KMS-11 (cell line): ENCODE data around the gene CCDC85B.

Experiments
- H2AFZ ChIP-seq: fragments of 200-600 bp; sonication (generic); 2 replicates; pipeline ENCODE4 v1.6.1; 2016; ENCODE audit warnings: antibody characterized with exemption, mixed run types, low read depth
- H3K27ac ChIP-seq: fragments of 200-600 bp; sonication (generic); 2 replicates; pipeline ENCODE4 v1.6.1; 2016; ENCODE audit warnings: mild to moderate bottlenecking, mixed run types
- H3K27me3 ChIP-seq: fragments of 200-600 bp; sonication (generic); 2 replicates; pipeline ENCODE4 v1.6.1; 2017; ENCODE audit warnings: mild to moderate bottlenecking, low read depth, mixed run types, moderate library complexity; ENCODE audit not compliant: insufficient read depth
- H3K36me3 ChIP-seq: fragments of 200-600 bp; sonication (generic); 2 replicates; pipeline ENCODE4 v1.6.1; 2017; ENCODE audit warnings: mild to moderate bottlenecking, mixed run types; ENCODE audit not compliant: insufficient read depth
- H3K4me1 ChIP-seq: fragments of 200-600 bp; sonication (generic); 2 replicates; pipeline ENCODE4 v1.6.1; 2016; ENCODE audit warnings: mild to moderate bottlenecking, low read depth, mixed run types; ENCODE audit not compliant: poor library complexity, severe bottlenecking
- H3K4me2 ChIP-seq: fragments of 200-600 bp; sonication (generic); 2 replicates; pipeline ENCODE4 v1.7.0; 2016; ENCODE audit warnings: mild to moderate bottlenecking, mixed run types
- H3K4me3 ChIP-seq: fragments of 200-600 bp; sonication (generic); IDR thresholded peaks from 2 replicates; pipeline ENCODE4 v1.6.1; 2017; ENCODE audit warnings: low read depth, low read length, mixed read lengths; ENCODE audit not compliant: insufficient read depth
- H3K79me2 ChIP-seq: fragments of 200-600 bp; sonication (generic); 2 replicates; pipeline ENCODE4 v1.6.1; 2016; ENCODE audit warnings: low read depth, mixed run types; ENCODE audit not compliant: insufficient read depth
- H3K9ac ChIP-seq: fragments of 200-600 bp; sonication (generic); 2 replicates; pipeline ENCODE4 v1.6.1; 2016; ENCODE audit warnings: mild to moderate bottlenecking, mixed run types
- H4K20me1 ChIP-seq: fragments of 200-600 bp; sonication (generic); 2 replicates; pipeline ENCODE4 v1.6.1; 2016; ENCODE audit warnings: mild to moderate bottlenecking, mixed run types; ENCODE audit not compliant: insufficient read depth
- TF ChIP-seq, protein P1 (sequence below): fragments of 200-600 bp; sonication (generic); conservative IDR thresholded peaks from 2 replicates; pipeline ENCODE4 v1.6.1; 2017; ENCODE audit warnings: low read depth, mild to moderate bottlenecking, antibody characterized with exemption, low read length, moderate library complexity, mixed read lengths

CCDC85B gene

DNA sequence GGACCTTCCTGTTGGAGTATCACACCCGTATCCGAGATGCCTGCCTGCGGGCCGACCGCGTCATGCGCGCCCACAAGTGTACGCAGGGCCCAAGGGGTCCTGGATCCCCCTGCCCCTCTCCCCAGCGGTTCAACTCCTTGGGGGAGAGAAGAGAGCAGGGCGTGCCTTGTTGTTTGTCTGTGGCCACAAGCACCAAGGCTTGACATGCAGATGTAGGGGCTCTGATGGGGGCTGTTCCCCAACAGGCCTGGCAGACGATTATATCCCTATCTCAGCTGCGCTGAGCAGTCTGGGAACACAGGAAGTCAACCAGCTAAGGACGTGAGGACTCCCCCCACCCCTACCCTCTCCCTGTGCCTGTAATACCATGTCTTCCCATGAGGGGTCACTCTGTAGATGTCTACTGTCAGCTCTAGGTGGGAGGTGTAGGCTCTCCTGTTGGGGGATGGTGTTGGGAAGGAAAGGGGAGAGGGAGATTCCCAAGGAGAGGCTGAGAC, 39.3 kb upstream of the CCDC85B start:
- Histone ChIP-seq H3K79me2 (peaks cover 19% of the 10 kb centered on the region), H3K4me1 (peaks cover 9% of the 10 kb centered on the region), H3K27me3 (no peaks in the 10 kb centered on the region), H3K27ac (no peak overlapping the region), H3K36me3 (peaks cover 13% of the 10 kb centered on the region; the same call in 1 of the 2 replicates), H2AFZ (no peak overlapping the region), H3K4me2 (no peak overlapping the region), H3K9ac (no peak overlapping the region), H3K4me3 (no peak overlapping the region), H4K20me1 (peaks cover 3% of the 10 kb centered on the region)
- TF ChIP-seq, protein P1, sequence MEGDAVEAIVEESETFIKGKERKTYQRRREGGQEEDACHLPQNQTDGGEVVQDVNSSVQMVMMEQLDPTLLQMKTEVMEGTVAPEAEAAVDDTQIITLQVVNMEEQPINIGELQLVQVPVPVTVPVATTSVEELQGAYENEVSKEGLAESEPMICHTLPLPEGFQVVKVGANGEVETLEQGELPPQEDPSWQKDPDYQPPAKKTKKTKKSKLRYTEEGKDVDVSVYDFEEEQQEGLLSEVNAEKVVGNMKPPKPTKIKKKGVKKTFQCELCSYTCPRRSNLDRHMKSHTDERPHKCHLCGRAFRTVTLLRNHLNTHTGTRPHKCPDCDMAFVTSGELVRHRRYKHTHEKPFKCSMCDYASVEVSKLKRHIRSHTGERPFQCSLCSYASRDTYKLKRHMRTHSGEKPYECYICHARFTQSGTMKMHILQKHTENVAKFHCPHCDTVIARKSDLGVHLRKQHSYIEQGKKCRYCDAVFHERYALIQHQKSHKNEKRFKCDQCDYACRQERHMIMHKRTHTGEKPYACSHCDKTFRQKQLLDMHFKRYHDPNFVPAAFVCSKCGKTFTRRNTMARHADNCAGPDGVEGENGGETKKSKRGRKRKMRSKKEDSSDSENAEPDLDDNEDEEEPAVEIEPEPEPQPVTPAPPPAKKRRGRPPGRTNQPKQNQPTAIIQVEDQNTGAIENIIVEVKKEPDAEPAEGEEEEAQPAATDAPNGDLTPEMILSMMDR: peak; percentile 76

DNA sequence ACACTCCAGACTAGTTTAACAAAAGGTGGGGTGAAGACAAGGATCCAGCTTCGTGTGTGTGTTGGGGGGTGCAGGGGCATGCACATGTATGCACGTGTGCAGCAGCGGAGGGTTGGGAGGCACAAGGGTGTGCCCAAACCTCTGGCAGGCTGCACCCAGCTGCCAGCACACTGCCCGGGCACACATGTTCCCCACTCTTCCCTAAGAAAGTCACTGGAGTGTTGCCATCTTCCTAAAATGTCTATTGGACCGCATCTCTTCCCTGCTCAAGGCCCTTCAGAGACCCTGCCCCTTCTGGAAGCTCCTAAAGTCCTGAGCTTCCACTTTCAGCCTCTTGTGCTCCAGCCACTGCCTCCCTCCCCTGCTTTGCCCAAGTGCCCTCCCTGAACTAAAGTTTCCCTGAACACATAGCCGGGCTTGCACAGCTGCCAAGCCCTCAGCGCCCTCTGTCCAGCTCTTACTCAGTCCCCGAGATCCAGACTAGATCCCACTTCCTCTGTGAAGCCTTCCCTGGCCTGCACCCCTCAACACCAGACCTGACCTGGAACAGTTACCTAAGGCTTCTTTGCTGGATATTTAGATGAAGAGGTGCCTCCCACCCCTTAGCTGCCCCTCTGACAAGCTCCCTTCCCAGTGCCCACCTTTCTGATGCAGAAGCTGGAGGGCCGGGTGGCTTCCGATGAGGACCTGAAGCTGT, 38.5 kb upstream of the CCDC85B start:
- H3K27ac ChIP-seq: no peak overlapping the region
- H4K20me1 ChIP-seq: peaks cover 10% of the 10 kb centered on the region

DNA sequence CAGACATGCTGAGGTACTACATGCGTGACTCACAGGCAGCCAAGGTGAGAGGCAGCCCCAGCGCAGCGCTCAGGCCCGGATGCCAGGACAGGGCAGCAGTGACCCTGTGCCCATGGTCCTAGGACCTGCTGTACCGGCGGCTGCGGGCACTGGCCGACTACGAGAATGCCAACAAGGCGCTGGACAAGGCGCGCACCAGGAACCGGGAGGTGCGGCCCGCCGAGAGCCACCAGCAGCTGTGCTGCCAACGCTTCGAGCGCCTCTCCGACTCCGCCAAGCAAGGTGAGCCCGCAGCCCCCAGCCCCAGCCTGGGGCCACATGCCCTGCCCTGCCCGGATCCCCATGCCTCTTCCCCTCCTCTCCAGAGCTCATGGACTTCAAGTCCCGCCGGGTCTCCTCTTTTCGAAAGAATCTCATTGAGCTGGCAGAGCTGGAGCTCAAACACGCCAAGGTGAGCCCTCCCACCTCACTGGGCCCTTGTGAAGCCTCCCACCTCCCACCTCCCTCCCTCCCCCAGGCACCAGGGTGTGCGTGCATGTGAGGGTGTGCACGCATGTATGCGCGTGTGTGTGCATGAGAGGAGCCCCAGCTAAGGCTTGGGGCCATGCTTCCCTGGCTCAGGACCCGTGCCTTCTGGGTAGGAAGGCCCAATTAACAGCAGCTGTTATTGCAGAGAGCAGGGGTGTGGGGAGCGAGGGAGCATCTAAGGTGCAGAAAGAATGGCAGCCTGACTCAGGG, 37.8 kb upstream of the CCDC85B start:
- no peak overlapping the region for H3K4me3 ChIP-seq
- TF ChIP-seq, protein P1: no peak
- H3K36me3 ChIP-seq: peaks cover 13% of the 10 kb centered on the region; the same call in 1 of the 2 replicates
- peaks cover 15% of the 10 kb centered on the region for H3K4me1 ChIP-seq
- H3K27ac ChIP-seq: no peak overlapping the region
- no peak overlapping the region for H3K9ac ChIP-seq
- peaks cover 34% of the 10 kb centered on the region for H3K79me2 ChIP-seq
- H3K4me2 ChIP-seq: no peak overlapping the region
- no peak overlapping the region for H2AFZ ChIP-seq
- peaks cover 10% of the 10 kb centered on the region for H4K20me1 ChIP-seq
- H3K27me3 ChIP-seq: no peaks in the 10 kb centered on the region

More for the DNA sequence above, 38.5 kb upstream of the CCDC85B start:
- H3K27me3 ChIP-seq: no peaks in the 10 kb centered on the region
- no peak overlapping the region for H3K9ac ChIP-seq
- no peak overlapping the region for H3K4me2 ChIP-seq
- peaks cover 15% of the 10 kb centered on the region for H3K4me1 ChIP-seq
- H3K36me3 ChIP-seq: peaks cover 13% of the 10 kb centered on the region; the same call in 1 of the 2 replicates
- peaks cover 27% of the 10 kb centered on the region for H3K79me2 ChIP-seq
- TF ChIP-seq, protein P1: no peak
- no peak overlapping the region for H3K4me3 ChIP-seq
- H2AFZ ChIP-seq: no peak overlapping the region

- peaks cover 35% of the 10 kb centered on the region for H3K79me2 ChIP-seq
- H3K4me2 ChIP-seq: no peak overlapping the region
- no peak overlapping the region for H3K4me3 ChIP-seq
- H3K27ac ChIP-seq: no peak overlapping the region
- no peak overlapping the region for H3K9ac ChIP-seq
- H3K4me1 ChIP-seq: peaks cover 15% of the 10 kb centered on the region
- H4K20me1 ChIP-seq: peaks cover 10% of the 10 kb centered on the region
- H2AFZ ChIP-seq: no peak overlapping the region
- H3K36me3 ChIP-seq: peaks cover 13% of the 10 kb centered on the region; the same call in 1 of the 2 replicates
- no peaks in the 10 kb centered on the region for H3K27me3 ChIP-seq
- TF ChIP-seq, protein P1: no peak
Observed at GRCh38 chr11:65853246-65853979, 37.1 kb upstream of the CCDC85B start.
